AG04449 (cell line): ENCODE data around the gene AFF3.
A peak's percentile ranks its signal among the peaks of the same experiment; 100 is the strongest.

ENCODE experiments used
- CTCF ChIA-PET: fragments of 350-600 bp; formaldehyde crosslinking; extraction: SDS; loops from one replicate; lab custom pipeline; 2021; ENCODE audit warnings: antibody characterized with exemption; lab: Yijun Ruan, JAX
- POLR2A ChIA-PET: fragments of 400-600, 350-600 bp; formaldehyde crosslinking; extraction: SDS; loops from one replicate; lab custom pipeline; 2020; ENCODE audit warnings: antibody characterized with exemption, inconsistent platforms; lab: Yijun Ruan, JAX
- DNase-seq: peaks from one replicate; pipeline ENCODE4 v3.0.0-alpha.2; 2010; ENCODE audit warnings: low read depth, low spot score
- H3K4me3 ChIP-seq: 2 replicates; pipeline ENCODE4 v1.5.1; 2011; ENCODE audit warnings: low read depth, mild to moderate bottlenecking, control low read depth, low read length
- CTCF ChIP-seq: IDR thresholded peaks from one replicate; pipeline ENCODE4 v1.5.1; 2011; ENCODE audit warnings: mild to moderate bottlenecking, moderate library complexity, low read length, control low read depth, inconsistent platforms; ENCODE audit not compliant: insufficient read depth; ENCODE audit errors: missing control alignments

AFF3 gene

DNA sequence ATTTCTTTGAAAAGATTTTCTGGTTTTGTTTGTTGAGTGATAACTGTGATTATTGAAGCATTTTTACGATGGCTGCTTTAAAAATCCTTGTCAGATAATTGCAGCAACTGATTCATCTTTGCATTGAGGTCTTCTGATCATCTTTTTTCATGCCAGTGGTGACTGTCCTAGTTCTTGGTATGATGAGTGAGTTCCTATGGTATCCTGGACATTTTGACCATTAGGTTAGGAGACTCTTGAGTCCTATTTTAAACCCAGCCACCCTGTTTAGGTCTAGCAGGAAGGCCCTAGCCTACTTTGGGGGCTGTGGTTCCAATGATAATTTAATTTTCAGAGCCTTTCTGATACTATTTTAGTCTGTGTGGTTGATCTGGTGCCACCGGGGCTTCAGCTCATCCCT, 579.9 kb downstream of the AFF3 start:
- no peak overlapping the region for H3K4me3 ChIP-seq
- TF ChIP-seq CTCF, result no peak
- POLR2A ChIA-PET, result interaction anchor here (0.6 kb wide), 1 partner anchor 681 kb away, joined by 4 read pairs; no protein-coding TSS in a partner anchor
- no peak for DNase-seq
- CTCF ChIA-PET, result interaction anchor here (1.1 kb wide), 1 partner anchor 700 kb away, joined by 5 read pairs; no protein-coding TSS in a partner anchor

DNA sequence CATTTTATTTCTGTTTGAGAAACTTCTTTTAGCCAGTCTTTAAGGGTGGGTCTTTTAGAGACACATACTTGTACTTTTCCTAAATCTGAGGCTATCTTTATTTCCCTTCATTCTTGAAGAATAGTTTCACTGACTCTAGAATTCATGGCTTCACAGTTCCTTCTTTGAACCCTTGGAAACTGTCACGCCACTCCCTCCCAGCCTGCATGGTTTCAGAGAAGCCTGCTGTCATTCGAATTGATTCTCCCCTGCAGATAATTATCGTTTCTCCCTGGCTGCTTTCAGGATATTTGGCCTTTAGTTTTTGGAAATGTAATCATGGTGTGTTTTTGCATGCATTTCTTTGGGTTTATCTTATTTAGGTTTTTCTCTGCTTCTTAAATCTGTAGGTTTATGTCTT, 580.6 kb downstream of the AFF3 start:
- CTCF ChIA-PET, result interaction anchor here (2.0 kb wide), 1 partner anchor 647 kb away, joined by 4 read pairs; no protein-coding TSS in a partner anchor
- DNase-seq, result no peak
- H3K4me3 ChIP-seq, result no peak overlapping the region
- TF ChIP-seq CTCF, result no peak
- POLR2A ChIA-PET, result no interaction called here

DNA sequence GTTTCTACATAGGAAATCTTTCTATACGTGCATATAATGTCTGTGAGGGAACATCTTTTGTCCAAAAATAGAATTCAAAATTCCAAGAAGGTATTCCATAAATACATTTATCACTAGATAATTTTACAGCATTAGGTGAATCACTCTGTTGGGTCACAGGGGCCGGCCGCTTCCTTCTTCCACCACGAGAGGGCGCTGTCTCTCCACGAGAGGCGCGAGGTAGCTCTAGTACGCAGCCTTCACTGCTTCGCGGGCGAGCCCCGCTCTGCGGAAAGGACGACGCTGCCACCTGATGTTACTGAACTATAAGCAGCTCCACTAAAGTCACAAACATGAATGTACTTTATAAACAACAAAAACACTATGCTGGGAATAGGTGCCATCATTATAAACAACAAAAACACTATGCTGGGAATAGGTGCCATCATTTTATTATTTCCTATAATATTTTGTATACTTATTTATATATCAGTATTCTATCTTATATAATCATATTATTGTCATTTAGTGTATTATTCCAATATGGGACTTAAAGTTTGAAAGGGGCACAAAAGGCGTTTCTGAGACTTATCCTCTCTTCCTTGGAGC, 583.2 kb downstream of the AFF3 start:
- peak; percentile 93 for TF ChIP-seq CTCF
- ChIA-PET CTCF (interaction anchor here (0.6 to 6.3 kb wide), 46 partner anchors 8 to 822 kb away, joined by 3 to 125 read pairs (median 4); no protein-coding TSS in a partner anchor), POLR2A (interaction anchor here (1.1 kb wide), 1 partner anchor 638 kb away, joined by 3 read pairs; no protein-coding TSS in a partner anchor)
- H3K4me3 ChIP-seq, result no peak overlapping the region
- no peak for DNase-seq

DNA sequence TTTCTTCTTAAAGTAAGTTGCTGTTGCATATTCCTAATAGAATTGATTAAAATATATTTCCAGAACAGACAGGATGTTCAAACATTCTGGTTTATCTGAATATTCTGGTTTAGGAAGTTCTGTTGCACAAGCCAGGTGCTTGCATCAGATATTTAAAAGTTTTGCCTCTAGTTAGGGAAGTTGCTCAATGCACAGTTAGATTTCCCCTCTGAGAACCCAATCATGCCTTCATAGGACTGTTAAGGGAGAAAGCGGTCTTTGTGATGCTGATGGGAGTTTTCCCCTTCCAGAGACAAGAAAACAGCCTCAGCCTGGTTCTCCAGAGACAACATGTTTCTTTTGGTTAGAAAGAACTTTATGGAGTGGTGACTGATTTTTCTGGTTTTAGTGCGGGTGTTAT, 587.0 kb downstream of the AFF3 start:
- ChIA-PET POLR2A (no interaction called here), CTCF (interaction anchor here (6.3 kb wide), 1 partner anchor 705 kb away, joined by 125 read pairs; no protein-coding TSS in a partner anchor)

GRCh38 chr2:99554871-99555270, 587.5 kb downstream of the AFF3 start:
- no peak for DNase-seq
- CTCF ChIA-PET, result interaction anchor here (4.4 kb wide), 1 partner anchor 707 kb away, joined by 16 read pairs; no protein-coding TSS in a partner anchor
- POLR2A ChIA-PET, result no interaction called here
- no peak for TF ChIP-seq CTCF
- H3K4me3 ChIP-seq, result no peak overlapping the region

More for the DNA sequence above, 587.0 kb downstream of the AFF3 start:
- no peak for DNase-seq
- TF ChIP-seq CTCF, result no peak
- no peak overlapping the region for H3K4me3 ChIP-seq

- POLR2A ChIA-PET, result no interaction called here
- H3K4me3 ChIP-seq, result no peak overlapping the region
- no peak for DNase-seq
- TF ChIP-seq CTCF, result no peak
- CTCF ChIA-PET, result interaction anchor here (4.4 kb wide), 1 partner anchor 707 kb away, joined by 16 read pairs; no protein-coding TSS in a partner anchor
Measured at GRCh38 chr2:99554238-99554637, 588.2 kb downstream of the AFF3 start.
